Lung (tissue), 12 donors: ENCODE data around the gene NYNRIN. TPM values are rescaled to one million over a fixed set of nuclear protein-coding genes. Genes with fewer than 3 reads are reported as not detected.
"Not testable (repeated sequence)": the region's sequence is repeated elsewhere in the genome, so short reads cannot be mapped to it uniquely, and the experiment has no call there.

Experiments
- ATAC-seq: fragments of 200-7000 bp; cut with Tn5 transposase; one replicate; pipeline ENCODE4 v1.9.1; 2020; ENCODE audit warnings: moderate number of reproducible peaks; ENCODE audit not compliant: insufficient read depth, low FRiP score
- DNase-seq, 3 donors: peaks; one replicate each; pipeline ENCODE4 v3.0.0-alpha.2; 2013 to 2017
- H3K27ac ChIP-seq, 2 donors: one replicate each; pipeline ENCODE4 v1.5.1; 2013; ENCODE audit warnings: mild to moderate bottlenecking in 2 of 2, moderate library complexity in 2 of 2, control low read depth in 1 of 2, inconsistent platforms in 1 of 2, low read depth in 1 of 2, low read length in 1 of 2
- H3K27me3 ChIP-seq, 3 donors: one replicate each; pipeline ENCODE4 v1.5.1; 2013; ENCODE audit warnings: low read length in 2 of 3; ENCODE audit not compliant: control insufficient read depth in 3 of 3, insufficient read depth in 3 of 3
- H3K36me3 ChIP-seq, 4 donors: one replicate each; pipeline ENCODE4 v1.5.1; 2013; ENCODE audit warnings: low read length in 4 of 4, mild to moderate bottlenecking in 1 of 4, moderate library complexity in 1 of 4; ENCODE audit not compliant: control insufficient read depth in 4 of 4, insufficient read depth in 4 of 4
- H3K4me1 ChIP-seq, 5 donors: one replicate each; pipeline ENCODE4 v1.5.1; 2013; ENCODE audit warnings: low read length in 5 of 5, mild to moderate bottlenecking in 2 of 5, moderate library complexity in 1 of 5; ENCODE audit not compliant: control insufficient read depth in 5 of 5, insufficient read depth in 5 of 5
- H3K4me3 ChIP-seq: one replicate; pipeline ENCODE4 v1.5.1; 2013; ENCODE audit warnings: mild to moderate bottlenecking, control low read depth, moderate library complexity
- H3K9ac ChIP-seq, 2 donors: one replicate each; pipeline ENCODE4 v1.5.1; 2013; ENCODE audit warnings: low read length in 2 of 2, control low read depth in 1 of 2; ENCODE audit not compliant: insufficient read depth in 1 of 2
- H3K9me3 ChIP-seq, 4 donors: one replicate each; pipeline ENCODE4 v1.5.1; 2013; ENCODE audit warnings: low read length in 3 of 4, mild to moderate bottlenecking in 1 of 4, moderate library complexity in 1 of 4; ENCODE audit not compliant: control insufficient read depth in 4 of 4, insufficient read depth in 3 of 4
- WGBS, 2 donors: extraction: QIAGEN DNeasy Blood & Tissue Kit; methylation state at CpG; one replicate each; pipeline ENCODE4 v1.1.7; 2013; 5-methylcytosine and 5-hydroxymethylcytosine counted together
- polyA plus RNA-seq, 2 donors: library from polyadenylated mRNA; stranded (reverse); fragments of 200-250 nt; gene quantifications; one replicate each; pipeline ENCODE4 v1.2.1, GENCODE V29; 2013
- total RNA-seq, 2 donors: library from RNA; depleted of rRNA in 1 of 2; stranded (reverse); fragments of >200 nt in 1 of 2; gene quantifications; one replicate each; pipeline ENCODE4 v1.2.1, GENCODE V29; 2014 to 2021
- TF ChIP-seq, protein P1 (sequence below): IDR thresholded peaks from 2 replicates; pipeline ENCODE4 v1.5.1; 2012; ENCODE audit warnings: mild to moderate bottlenecking; ENCODE audit errors: control extremely low read depth, extremely low read depth
- donor health status: control.
- donor health status: control.
- donor health status: Bipolar disorder and iron deficiency.
- donor health status: healthy.
- donor health status: DM: yes; HTN: yes; CAD: no.

Gene NYNRIN
- total and polyA plus RNA-seq, 4 donors = 2.9 to 49.8 (median 10.2) TPM

GRCh38 chr14:24382064-24382371 lies 16.8 kb upstream of the NYNRIN start:
- no peak for ATAC-seq
- no peak for DNase-seq
- peaks cover 0 to 8% (median 0%) of the 10 kb centered on the region in 5 donors for H3K4me1 ChIP-seq
- no peaks in the 10 kb centered on the region for H3K9me3 ChIP-seq
- no peak overlapping the region for H3K27ac ChIP-seq
- H3K9ac ChIP-seq = no peak overlapping the region
- no peaks in the 10 kb centered on the region for H3K27me3 ChIP-seq
- peaks cover 0 to 2% (median 0%) of the 10 kb centered on the region in 4 donors for H3K36me3 ChIP-seq
- TF ChIP-seq, protein P1, sequence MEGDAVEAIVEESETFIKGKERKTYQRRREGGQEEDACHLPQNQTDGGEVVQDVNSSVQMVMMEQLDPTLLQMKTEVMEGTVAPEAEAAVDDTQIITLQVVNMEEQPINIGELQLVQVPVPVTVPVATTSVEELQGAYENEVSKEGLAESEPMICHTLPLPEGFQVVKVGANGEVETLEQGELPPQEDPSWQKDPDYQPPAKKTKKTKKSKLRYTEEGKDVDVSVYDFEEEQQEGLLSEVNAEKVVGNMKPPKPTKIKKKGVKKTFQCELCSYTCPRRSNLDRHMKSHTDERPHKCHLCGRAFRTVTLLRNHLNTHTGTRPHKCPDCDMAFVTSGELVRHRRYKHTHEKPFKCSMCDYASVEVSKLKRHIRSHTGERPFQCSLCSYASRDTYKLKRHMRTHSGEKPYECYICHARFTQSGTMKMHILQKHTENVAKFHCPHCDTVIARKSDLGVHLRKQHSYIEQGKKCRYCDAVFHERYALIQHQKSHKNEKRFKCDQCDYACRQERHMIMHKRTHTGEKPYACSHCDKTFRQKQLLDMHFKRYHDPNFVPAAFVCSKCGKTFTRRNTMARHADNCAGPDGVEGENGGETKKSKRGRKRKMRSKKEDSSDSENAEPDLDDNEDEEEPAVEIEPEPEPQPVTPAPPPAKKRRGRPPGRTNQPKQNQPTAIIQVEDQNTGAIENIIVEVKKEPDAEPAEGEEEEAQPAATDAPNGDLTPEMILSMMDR = no peak
- no peak overlapping the region for H3K4me3 ChIP-seq
- 82 to 93% methylated on average over 4 of the region's 4 CpGs for WGBS, 2 donors

- TF ChIP-seq, protein P1 = no peak
- Histone ChIP-seq H3K27me3 (no peaks in the 10 kb centered on the region), H3K27ac (no peak overlapping the region), H3K9me3 (no peaks in the 10 kb centered on the region), H3K4me3 (no peak overlapping the region), H3K9ac (no peak overlapping the region), H3K36me3 (no peaks in the 10 kb centered on the region), H3K4me1 (peaks cover 0 to 15% (median 1%) of the 10 kb centered on the region in 5 donors)
- WGBS, 2 donors = 89 to 92% methylated on average over 4 of the region's 4 CpGs
- ATAC-seq (no peak), DNase-seq (no peak)
Observed at GRCh38 chr14:24384169-24384568, 14.6 kb upstream of the NYNRIN start.

DNA sequence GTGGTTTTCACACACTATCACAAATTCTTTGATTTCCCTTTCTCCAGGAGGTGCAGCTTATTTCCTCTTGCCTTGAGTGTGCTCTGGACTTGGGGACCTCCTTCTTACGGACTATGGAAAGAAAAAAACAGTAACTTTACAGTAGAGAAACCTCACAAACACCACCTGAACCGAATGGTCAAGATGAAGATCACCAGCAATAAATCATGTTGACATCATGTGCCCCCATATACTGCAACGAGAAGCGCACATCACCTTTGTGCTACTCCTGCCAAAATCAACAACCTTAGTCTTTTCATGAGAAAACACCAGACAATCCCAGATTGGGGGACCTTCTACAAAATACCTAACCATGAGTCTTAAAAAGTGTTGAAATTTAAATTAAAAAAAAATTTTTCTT lies 13.3 kb upstream of the NYNRIN start:
- TF ChIP-seq, protein P1 = no peak
- Histone ChIP-seq H3K27ac (no peak overlapping the region), H3K4me1 (peaks cover 0 to 18% (median 5%) of the 10 kb centered on the region in 5 donors), H3K4me3 (no peak overlapping the region), H3K9ac (no peak overlapping the region), H3K9me3 (no peaks in the 10 kb centered on the region), H3K36me3 (no peaks in the 10 kb centered on the region), H3K27me3 (no peaks in the 10 kb centered on the region)
- 85 to 86% methylated on average over 4 of the region's 4 CpGs for WGBS, 2 donors
- ATAC-seq = no peak
- DNase-seq = no peak

DNA sequence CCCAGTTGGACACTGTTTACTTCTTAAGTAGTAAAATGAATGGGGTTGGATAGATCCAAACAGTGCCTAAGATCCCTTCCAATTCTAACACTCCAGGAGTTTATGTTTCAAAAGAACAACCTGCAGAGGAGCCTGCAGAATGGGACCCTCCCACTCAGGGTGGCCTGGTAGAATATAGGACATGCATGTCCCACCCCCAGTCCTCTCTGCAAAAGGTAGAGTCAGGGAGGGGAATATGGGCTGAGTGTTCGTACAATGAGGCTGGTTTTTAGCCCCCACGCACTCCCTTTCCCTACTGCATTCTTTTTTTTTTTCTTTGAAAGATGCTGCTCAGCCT lies 11.8 kb upstream of the NYNRIN start:
- WGBS, 2 donors = 79 to 95% methylated on average over 2 of the region's 2 CpGs
- DNase-seq (no peak), ATAC-seq (no peak)
- Histone ChIP-seq H3K9ac (no peak overlapping the region), H3K4me1 (peaks cover 0 to 20% (median 8%) of the 10 kb centered on the region in 5 donors), H3K9me3 (no peaks in the 10 kb centered on the region), H3K4me3 (no peak overlapping the region), H3K36me3 (no peaks in the 10 kb centered on the region), H3K27ac (no peak overlapping the region), H3K27me3 (no peaks in the 10 kb centered on the region)
- TF ChIP-seq, protein P1 = no peak

DNA sequence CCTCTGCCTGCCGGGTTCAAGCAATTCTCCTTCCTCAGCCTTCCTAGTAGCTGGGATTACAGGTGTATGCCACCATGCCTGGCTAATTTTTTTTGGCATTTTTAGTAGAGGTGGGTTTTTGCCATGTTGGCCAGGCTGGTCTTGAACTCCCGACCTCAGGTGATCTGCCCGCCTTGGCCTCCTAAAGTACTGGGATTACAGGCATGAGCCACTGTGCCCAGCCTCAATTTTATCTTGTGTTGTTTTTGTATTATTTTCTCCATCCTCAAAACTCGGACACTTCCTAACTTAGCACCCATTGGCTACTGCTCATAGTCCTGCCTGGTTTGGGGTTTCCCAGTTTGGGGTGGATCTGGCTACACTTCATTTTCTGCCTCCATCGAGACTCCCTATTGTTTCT lies 11.2 kb upstream of the NYNRIN start:
- not testable (repeated sequence) for H3K4me3 ChIP-seq, H3K27me3 ChIP-seq, H3K36me3 ChIP-seq, H3K9me3 ChIP-seq, H3K9ac ChIP-seq, H3K27ac ChIP-seq, DNase-seq, ATAC-seq
- WGBS, 2 donors = 90 to 94% methylated on average over 5 of the region's 5 CpGs
- peaks cover 0 to 25% (median 7%) of the 10 kb centered on the region in 5 donors for H3K4me1 ChIP-seq
